SU-DHL-6 (cell line): ENCODE results near the gene PBX1.

Experiments
- CTCF ChIP-seq: fragments of 200-600 bp; sonication (generic); IDR thresholded peaks from one replicate; pipeline ENCODE4 v1.5.1; 2017; ENCODE audit warnings: antibody characterized with exemption, mild to moderate bottlenecking, low read length, moderate library complexity; ENCODE audit not compliant: insufficient read depth, poor library complexity, severe bottlenecking
- EZH2phosphoT487 ChIP-seq: fragments of 200-600 bp; sonication (generic), shearing (Covaris generic); conservative IDR thresholded peaks from 2 replicates; pipeline ENCODE4 v1.6.1; 2018; ENCODE audit warnings: mild to moderate bottlenecking, antibody characterized with exemption, low read length, moderate library complexity, mixed read lengths

- no peak for TF ChIP-seq CTCF
- no peak for TF ChIP-seq EZH2phosphoT487
Measured at GRCh38 chr1:164843743-164844500, 284.9 kb downstream of the PBX1 start.
